ENCODE measurements around the gene ERI3. TPM values are rescaled to one million over a fixed set of nuclear protein-coding genes. Genes with fewer than 3 reads are reported as not detected.
A peak's percentile ranks its signal among the peaks of the same experiment; 100 is the strongest.

ERI3 gene
- total RNA-seq, 8 experiments from 2014 or later: 58.1 to 101 (median 78.5) TPM

DNA sequence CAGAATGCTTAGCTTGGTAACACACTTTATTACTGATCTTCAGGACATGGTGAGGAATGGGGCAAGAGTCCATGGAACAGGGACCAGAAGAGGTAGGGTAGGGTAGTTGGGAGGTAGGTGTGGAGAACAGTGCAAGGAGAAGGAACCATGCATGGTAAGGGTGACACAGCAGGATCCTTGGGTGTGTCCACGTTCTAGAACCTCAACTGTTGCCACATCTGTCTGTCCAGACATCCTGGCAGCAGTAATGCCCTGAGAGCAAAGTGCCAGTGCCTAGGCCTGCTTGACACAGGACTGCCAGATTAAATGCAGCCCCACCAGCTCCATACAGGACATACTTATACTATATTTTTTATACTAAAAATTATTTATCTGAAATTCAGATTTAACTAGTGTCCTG lies 127.8 kb downstream of the ERI3 start:
- ATAC-seq (replicated peaks in 6 of 8): peak in 2 of 8 experiments; percentile 87 to 92
- in situ Hi-C loops (cut with MboI; ENCODE audit: low pct_unique_long_range_greater_than_20kb in 2 of 9, low sequenced_read_pairs in 9 of 9, unreplicated experiment in 9 of 9): loop anchor here in 2 of 9 experiments (10.0 kb wide), 1 partner anchor 428 kb away; no protein-coding TSS in a partner anchor

DNA sequence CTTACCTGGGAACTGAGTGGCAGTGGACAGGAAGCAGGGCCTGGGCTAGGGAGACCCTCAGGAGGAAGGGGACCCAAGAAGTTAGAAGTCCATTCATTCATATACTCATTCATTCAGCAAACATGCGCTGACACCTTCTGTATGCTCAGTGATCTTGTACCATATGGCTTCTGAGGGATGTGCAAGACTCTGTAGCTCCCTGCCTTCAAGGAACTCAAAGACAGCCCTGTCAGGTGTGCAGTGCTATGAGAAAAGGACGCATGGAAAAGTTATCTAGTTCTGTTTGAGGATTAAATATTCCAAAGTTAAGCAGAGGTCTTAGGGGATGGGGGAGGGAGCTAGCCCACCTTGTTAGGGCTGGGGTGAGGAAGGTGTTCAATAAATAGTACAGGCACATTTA lies 129.3 kb downstream of the ERI3 start:
- in situ Hi-C loops (cut with MboI; ENCODE audit: low pct_unique_long_range_greater_than_20kb in 2 of 9, low sequenced_read_pairs in 9 of 9, unreplicated experiment in 9 of 9): loop anchor here in 2 of 9 experiments (10.0 kb wide), 1 partner anchor 429 kb away; no protein-coding TSS in a partner anchor

More for the DNA sequence above, 127.8 kb downstream of the ERI3 start:
- Histone ChIP-seq H3K4me1 (replicated peaks in 1 of 2) (peaks cover 31 to 48% of the 10 kb centered on the region in 2 donors), H3K27ac (no peak overlapping the region), H3K4me3 (no peak overlapping the region)
- WGBS, 10 experiments: 0 to 100% (median 80%) methylated on average over 1 of the region's 1 CpG; no CpG with 5 or more reads in 6 of the 10 experiments

DNA sequence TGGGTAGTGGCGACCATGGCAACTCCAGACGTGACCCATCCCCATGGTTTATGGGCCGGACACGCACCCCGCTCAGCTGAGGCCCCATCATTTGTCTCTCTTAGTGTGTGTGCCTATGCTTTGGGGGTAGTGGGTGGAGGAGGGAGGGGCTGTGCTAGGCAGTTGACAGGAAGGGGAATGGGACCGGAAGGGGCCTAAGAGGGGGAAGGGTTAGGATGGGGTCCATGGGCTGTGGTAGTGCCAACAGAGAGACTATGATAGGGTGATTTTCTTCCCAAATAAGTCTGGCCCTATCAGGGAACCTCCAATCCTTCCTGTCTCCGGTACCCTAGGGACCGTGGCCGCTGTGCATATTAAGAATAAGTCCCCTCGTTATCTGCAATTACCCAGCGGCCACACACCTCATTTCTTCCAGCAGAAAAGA lies 131.9 kb downstream of the ERI3 start:
- 74 to 100% (median 89%) methylated on average over 2 to 6 of the region's 11 CpGs; no CpG with 5 or more reads in 7 of the 10 experiments for WGBS, 10 experiments
- Histone ChIP-seq H3K4me1 (replicated peaks in 1 of 2) (peaks cover 42 to 47% of the 10 kb centered on the region in 2 donors), H3K27ac (no peak overlapping the region), H3K4me3 (no peak overlapping the region)
- in situ Hi-C loops (cut with MboI; ENCODE audit: low pct_unique_long_range_greater_than_20kb in 2 of 9, low sequenced_read_pairs in 9 of 9, unreplicated experiment in 9 of 9): loop anchor here in 4 of 9 experiments (5.0 to 25.0 kb wide), 3 partner anchors 414 to 432 kb away; no protein-coding TSS in a partner anchor
- peak in 5 of 8 experiments; percentile 55 to 69 (median 63) for ATAC-seq (replicated peaks in 6 of 8)

More for the DNA sequence above, 129.3 kb downstream of the ERI3 start:
- Histone ChIP-seq H3K4me3 (no peak overlapping the region), H3K4me1 (replicated peaks in 1 of 2) (peaks cover 44 to 59% of the 10 kb centered on the region in 2 donors), H3K27ac (no peak overlapping the region)
- 83 to 100% (median 100%) methylated on average over 1 to 2 of the region's 2 CpGs; no CpG with 5 or more reads in 5 of the 10 experiments for WGBS, 10 experiments
- ATAC-seq (replicated peaks in 6 of 8): no peak

DNA sequence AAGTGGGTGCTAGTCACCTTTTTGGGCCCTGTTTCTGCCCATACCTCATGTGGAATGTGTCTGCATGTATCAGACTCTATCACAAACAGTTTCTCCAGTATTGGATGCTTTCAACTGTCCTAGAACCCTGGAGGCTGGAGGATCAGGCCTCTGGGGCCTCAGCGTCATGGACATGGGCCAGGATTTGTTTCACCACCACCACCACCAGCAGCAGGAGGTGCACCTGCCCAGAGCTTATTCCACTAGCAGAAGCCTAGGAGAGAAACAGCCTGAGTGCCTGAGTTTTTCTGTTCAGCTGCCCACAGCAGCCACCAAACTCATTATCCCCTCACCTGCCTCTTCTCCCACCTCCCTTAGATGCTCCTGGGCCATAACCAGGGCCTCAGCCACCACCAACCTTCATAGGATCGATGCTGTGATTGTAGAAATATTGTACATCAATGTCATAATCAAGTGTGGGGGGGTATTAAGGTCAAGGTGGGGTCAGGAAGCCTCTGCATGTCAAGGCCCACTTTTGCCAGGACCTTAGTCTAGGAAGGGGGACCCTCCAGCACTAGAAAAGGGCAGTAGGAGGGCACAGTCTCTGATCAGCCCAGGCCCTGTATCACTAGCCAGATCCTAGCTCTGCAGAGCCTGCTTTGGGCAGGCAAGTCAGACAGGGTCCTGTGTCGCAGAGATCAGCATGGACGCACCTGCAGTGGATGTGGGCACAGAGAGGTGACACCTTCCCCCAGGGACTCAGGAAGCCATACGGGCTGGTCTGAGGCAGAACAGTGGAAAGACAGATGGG lies 132.5 kb downstream of the ERI3 start:
- H3K27ac ChIP-seq: peak overlapping the region; percentile 32 to 56
- no peak for ATAC-seq (replicated peaks in 6 of 8)
- in situ Hi-C loops (cut with MboI; ENCODE audit: low pct_unique_long_range_greater_than_20kb in 2 of 9, low sequenced_read_pairs in 9 of 9, unreplicated experiment in 9 of 9): loop anchor here in 4 of 9 experiments (5.0 to 25.0 kb wide), 3 partner anchors 415 to 432 kb away; no protein-coding TSS in a partner anchor
- peaks cover 48 to 53% of the 10 kb centered on the region in 2 donors for H3K4me1 ChIP-seq (replicated peaks in 1 of 2)
- H3K4me3 ChIP-seq: no peak overlapping the region
- WGBS, 10 experiments: 0 to 100% (median 96%) methylated on average over 1 to 3 of the region's 5 CpGs; no CpG with 5 or more reads in 4 of the 10 experiments

DNA sequence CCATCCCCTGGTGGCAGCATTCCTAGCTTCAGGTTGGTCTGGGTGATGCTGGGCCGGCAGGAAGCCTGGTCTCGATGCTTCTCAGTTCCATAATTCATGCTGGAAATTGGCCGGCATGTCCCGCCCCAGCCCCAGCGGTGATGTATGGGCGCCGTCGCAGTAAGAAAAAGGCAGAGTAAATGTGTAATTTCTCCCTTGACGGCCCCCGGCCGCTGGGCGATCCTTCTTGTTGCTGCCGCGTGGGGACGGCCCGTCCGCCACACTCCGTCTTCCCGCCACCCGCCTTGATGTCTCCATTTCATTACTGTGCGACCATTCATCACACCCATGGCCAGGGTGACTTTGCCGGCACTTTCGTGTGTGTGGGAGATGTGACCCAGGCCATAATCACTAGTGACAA lies 133.3 kb downstream of the ERI3 start:
- in situ Hi-C loops (cut with MboI; ENCODE audit: low pct_unique_long_range_greater_than_20kb in 2 of 9, low sequenced_read_pairs in 9 of 9, unreplicated experiment in 9 of 9): loop anchor here in 4 of 9 experiments (5.0 to 25.0 kb wide), 3 partner anchors 416 to 433 kb away; no protein-coding TSS in a partner anchor
- ATAC-seq (replicated peaks in 6 of 8): peak in 5 of 8 experiments; percentile 19 to 77 (median 63)
- Histone ChIP-seq H3K4me3 (no peak overlapping the region), H3K4me1 (replicated peaks in 1 of 2) (peaks cover 51 to 54% of the 10 kb centered on the region in 2 donors), H3K27ac (peak overlapping the region; percentile 38 to 56)
- 35 to 100% (median 67%) methylated on average over 1 to 12 of the region's 23 CpGs; no CpG with 5 or more reads in 2 of the 10 experiments for WGBS, 10 experiments

DNA sequence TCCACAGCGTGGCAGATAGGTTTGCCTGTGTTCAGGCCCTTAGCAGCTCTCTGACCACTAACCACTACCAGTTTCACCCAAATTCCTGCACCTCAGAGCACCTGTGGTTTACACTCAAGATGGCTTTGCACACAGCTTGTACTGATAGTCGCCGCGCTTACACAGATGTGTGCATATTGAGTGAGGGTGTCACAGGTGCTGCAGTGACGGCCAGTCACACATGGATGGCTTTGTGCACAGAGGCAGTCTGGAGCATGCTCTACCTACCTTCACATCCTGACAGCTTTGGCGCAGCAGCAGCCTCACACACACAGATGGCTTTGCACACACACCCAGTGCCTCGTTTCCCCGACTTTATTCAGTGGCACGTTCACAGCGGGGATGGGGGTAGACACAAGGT lies 134.3 kb downstream of the ERI3 start:
- no peak for ATAC-seq (replicated peaks in 6 of 8)
- peaks cover 51 to 54% of the 10 kb centered on the region in 2 donors for H3K4me1 ChIP-seq (replicated peaks in 1 of 2)
- H3K27ac ChIP-seq: peak overlapping the region in 1 of 2 donors; percentile 38
- no peak overlapping the region for H3K4me3 ChIP-seq
- 40 to 100% (median 87%) methylated on average over 1 to 9 of the region's 10 CpGs; no CpG with 5 or more reads in 5 of the 10 experiments for WGBS, 10 experiments
- in situ Hi-C loops (cut with MboI; ENCODE audit: low pct_unique_long_range_greater_than_20kb in 2 of 9, low sequenced_read_pairs in 9 of 9, unreplicated experiment in 9 of 9): loop anchor here in 4 of 9 experiments (5.0 to 25.0 kb wide), 3 partner anchors 417 to 434 kb away; no protein-coding TSS in a partner anchor

DNA sequence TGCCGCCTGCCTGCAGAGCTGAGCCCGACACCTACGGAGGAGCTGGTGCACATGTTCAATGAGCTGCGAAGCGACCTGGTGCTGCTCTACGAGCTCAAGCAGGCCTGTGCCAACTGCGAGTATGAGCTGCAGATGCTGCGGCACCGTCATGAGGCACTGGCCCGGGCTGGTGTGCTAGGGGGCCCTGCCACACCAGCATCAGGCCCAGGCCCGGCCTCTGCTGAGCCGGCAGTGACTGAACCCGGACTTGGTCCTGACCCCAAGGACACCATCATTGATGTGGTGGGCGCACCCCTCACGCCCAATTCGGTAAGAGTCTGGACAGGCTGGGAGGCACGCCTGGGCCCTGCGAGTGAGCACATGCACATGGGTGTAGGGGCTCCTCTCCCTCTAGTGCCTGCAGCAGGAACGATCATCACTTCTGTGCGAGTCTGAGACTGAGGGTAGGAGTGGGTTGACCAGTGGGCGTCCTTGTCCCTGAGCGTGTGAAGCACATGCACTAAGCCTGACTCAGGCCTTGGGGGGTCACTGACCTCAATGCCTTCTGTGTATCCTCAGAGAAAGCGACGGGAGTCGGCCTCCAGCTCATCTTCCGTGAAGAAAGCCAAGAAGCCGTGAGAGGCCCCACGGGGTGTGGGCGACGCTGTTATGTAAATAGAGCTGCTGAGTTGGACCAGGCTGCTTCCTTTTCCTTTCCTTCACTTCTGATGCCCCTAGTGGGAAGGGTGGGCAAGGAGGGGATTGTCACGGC lies 134.9 kb downstream of the ERI3 start:
- ATAC-seq (replicated peaks in 6 of 8): peak in 3 of 8 experiments; percentile 20 to 77 (median 47)
- WGBS, 10 experiments: 55 to 90% (median 75%) methylated on average over 1 to 25 of the region's 31 CpGs; no CpG with 5 or more reads in 4 of the 10 experiments
- H3K4me3 ChIP-seq: no peak overlapping the region
- in situ Hi-C loops (cut with MboI; ENCODE audit: low pct_unique_long_range_greater_than_20kb in 2 of 9, low sequenced_read_pairs in 9 of 9, unreplicated experiment in 9 of 9): loop anchor here in 4 of 9 experiments (5.0 to 25.0 kb wide), 3 partner anchors 417 to 435 kb away; no protein-coding TSS in a partner anchor
- H3K27ac ChIP-seq: no peak overlapping the region
- H3K4me1 ChIP-seq (replicated peaks in 1 of 2): peaks cover 51 to 54% of the 10 kb centered on the region in 2 donors

DNA sequence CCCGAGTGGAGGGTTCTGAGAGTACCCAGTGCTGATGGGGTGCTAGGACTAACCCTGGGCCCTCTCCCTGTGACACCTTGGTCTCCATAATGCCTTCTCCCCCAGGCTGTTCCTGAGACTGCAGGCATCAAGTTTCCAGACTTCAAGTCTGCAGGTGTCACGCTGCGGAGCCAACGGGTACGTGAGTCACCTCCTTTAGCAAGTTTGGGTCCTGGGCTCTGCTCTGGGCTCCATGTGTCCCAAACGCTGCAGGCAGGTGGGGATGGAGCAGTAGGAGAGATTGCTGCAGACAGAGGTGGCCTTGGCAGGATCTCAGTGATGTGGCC lies 135.8 kb downstream of the ERI3 start:
- no peak for ATAC-seq (replicated peaks in 6 of 8)
- peaks cover 49 to 54% of the 10 kb centered on the region in 2 donors for H3K4me1 ChIP-seq (replicated peaks in 1 of 2)
- in situ Hi-C loops (cut with MboI; ENCODE audit: low pct_unique_long_range_greater_than_20kb in 2 of 9, low sequenced_read_pairs in 9 of 9, unreplicated experiment in 9 of 9): loop anchor here in 2 of 9 experiments (10.0 to 25.0 kb wide), 2 partner anchors 418 to 436 kb away; no protein-coding TSS in a partner anchor
- 80 to 100% (median 92%) methylated on average over 1 to 5 of the region's 6 CpGs; no CpG with 5 or more reads in 3 of the 10 experiments for WGBS, 10 experiments
- H3K27ac ChIP-seq: no peak overlapping the region
- H3K4me3 ChIP-seq: no peak overlapping the region

DNA sequence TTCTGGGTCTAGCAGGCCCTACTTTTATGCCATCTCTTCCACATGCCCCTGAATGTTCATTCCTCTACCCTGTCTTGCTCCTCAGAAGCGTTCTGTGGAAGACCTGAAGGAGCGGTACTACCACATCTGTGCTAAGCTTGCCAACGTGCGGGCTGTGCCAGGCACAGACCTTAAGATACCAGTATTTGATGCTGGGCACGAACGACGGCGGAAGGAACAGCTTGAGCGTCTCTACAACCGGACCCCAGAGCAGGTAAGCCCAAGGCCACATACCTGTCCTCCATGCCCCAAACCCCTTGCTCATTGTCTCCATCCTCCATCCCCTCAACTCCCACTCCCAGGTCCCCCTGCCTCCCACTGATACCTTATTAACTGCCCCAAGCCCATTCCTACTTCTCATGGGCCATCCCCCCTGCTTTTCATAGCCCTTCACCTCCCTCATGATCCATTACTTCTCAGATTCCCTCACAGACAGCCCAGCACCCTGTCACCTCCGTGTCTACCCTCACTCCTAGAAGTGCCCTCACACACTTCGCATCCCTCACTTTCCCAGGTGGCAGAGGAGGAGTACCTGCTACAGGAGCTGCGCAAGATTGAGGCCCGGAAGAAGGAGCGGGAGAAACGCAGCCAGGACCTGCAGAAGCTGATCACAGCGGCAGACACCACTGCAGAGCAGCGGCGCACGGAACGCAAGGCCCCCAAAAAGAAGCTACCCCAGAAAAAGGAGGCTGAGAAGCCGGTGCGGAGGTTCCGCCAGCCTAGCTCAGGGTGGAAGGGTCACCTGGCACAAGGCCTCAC lies 136.4 kb downstream of the ERI3 start:
- no peak for ATAC-seq (replicated peaks in 6 of 8)
- WGBS, 10 experiments: 90 to 100% (median 98%) methylated on average over 2 to 24 of the region's 24 CpGs; no CpG with 5 or more reads in 3 of the 10 experiments
- H3K4me3 ChIP-seq: no peak overlapping the region
- in situ Hi-C loops (cut with MboI; ENCODE audit: low pct_unique_long_range_greater_than_20kb in 2 of 9, low sequenced_read_pairs in 9 of 9, unreplicated experiment in 9 of 9): loop anchor here in 2 of 9 experiments (10.0 to 25.0 kb wide), 2 partner anchors 419 to 436 kb away; no protein-coding TSS in a partner anchor
- peaks cover 49 to 53% of the 10 kb centered on the region in 2 donors for H3K4me1 ChIP-seq (replicated peaks in 1 of 2)
- peak overlapping the region in 1 of 2 donors; percentile 15 for H3K27ac ChIP-seq

DNA sequence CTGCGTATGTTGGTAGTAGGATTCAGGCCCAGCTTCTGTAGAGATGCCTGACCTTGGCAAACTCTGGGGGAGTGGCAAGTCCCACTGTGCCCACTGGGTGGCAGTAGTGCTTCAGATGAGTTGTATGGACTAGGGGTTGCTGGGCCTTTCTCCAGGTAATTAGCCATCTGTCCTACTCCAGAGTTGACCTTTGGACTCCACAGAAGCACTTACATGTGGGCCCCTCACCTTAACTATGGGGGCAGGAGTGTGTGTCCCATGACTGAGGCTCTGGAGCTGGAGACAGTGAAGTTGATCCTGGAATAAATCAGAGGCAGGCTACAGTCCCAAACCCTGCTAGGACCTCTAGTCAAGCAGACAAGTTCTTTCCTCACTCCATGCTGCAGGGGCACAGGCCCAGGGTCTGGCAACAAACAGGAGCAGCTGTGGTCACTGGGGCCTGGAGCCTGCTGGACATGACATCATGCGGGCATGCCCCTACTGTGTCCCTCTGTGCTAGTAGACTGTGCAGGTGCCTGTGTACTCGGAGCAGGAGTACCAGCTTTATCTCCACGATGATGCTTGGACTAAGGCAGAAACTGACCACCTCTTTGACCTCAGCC lies 137.1 kb downstream of the ERI3 start:
- Histone ChIP-seq H3K4me1 (replicated peaks in 1 of 2) (peaks cover 41 to 46% of the 10 kb centered on the region in 2 donors), H3K27ac (peak overlapping the region in 1 of 2 donors; percentile 15), H3K4me3 (no peak overlapping the region)
- in situ Hi-C loops (cut with MboI; ENCODE audit: low pct_unique_long_range_greater_than_20kb in 2 of 9, low sequenced_read_pairs in 9 of 9, unreplicated experiment in 9 of 9): loop anchor here in 2 of 9 experiments (10.0 to 25.0 kb wide), 2 partner anchors 419 to 437 kb away; no protein-coding TSS in a partner anchor
- 63 to 100% (median 89%) methylated on average over 1 to 4 of the region's 4 CpGs; no CpG with 5 or more reads in 4 of the 10 experiments for WGBS, 10 experiments
- ATAC-seq (replicated peaks in 6 of 8): peak; percentile 21 to 60 (median 52)
